CD4-positive, alpha-beta T cell treated with Interferon gamma for 1 hour (primary cell): ENCODE results near the gene MEIOB.
"Not testable (repeated sequence)": the region's sequence is repeated elsewhere in the genome, so short reads cannot be mapped to it uniquely, and the experiment has no call there.

Experiments used
- DNase-seq: peaks from one replicate; pipeline ENCODE4 v3.0.0-alpha.2; 2020

The MEIOB gene

GRCh38 chr16:1907226-1907860, 35.4 kb upstream of the MEIOB start:
- no peak for DNase-seq

- DNase-seq: no peak
These were observed 34.8 kb upstream of the MEIOB start for GRCh38 chr16:1906846-1907165.

- no peak for DNase-seq
These were observed 34.3 kb upstream of the MEIOB start for GRCh38 chr16:1906055-1906845.

- DNase-seq: no peak
These were observed 32.2 kb upstream of the MEIOB start for GRCh38 chr16:1903845-1904840.

GRCh38 chr16:1903220-1903574, 31.2 kb upstream of the MEIOB start:
- DNase-seq: no peak

- DNase-seq: no peak
These were observed 30.7 kb upstream of the MEIOB start for GRCh38 chr16:1902547-1903219.

GRCh38 chr16:1900452-1900774, 28.4 kb upstream of the MEIOB start:
- no peak for DNase-seq

- no peak for DNase-seq
These were observed 27.9 kb upstream of the MEIOB start for GRCh38 chr16:1899641-1900451.

- not testable (repeated sequence) for DNase-seq
These were observed 25.7 kb upstream of the MEIOB start for GRCh38 chr16:1897692-1898091.

- no peak for DNase-seq
These were observed 24.1 kb upstream of the MEIOB start for GRCh38 chr16:1895949-1896675.

- DNase-seq: no peak
These were observed 23.1 kb upstream of the MEIOB start for GRCh38 chr16:1895068-1895467.

GRCh38 chr16:1890708-1891050, 18.7 kb upstream of the MEIOB start:
- DNase-seq: no peak

GRCh38 chr16:1890024-1890707, 18.2 kb upstream of the MEIOB start:
- DNase-seq: no peak

- DNase-seq: no peak
These were observed 15.9 kb upstream of the MEIOB start for GRCh38 chr16:1887711-1888354.

- DNase-seq: no peak
These were observed 12.9 kb upstream of the MEIOB start for GRCh38 chr16:1884889-1885288.

- DNase-seq: no peak
These were observed 12.3 kb upstream of the MEIOB start for GRCh38 chr16:1884155-1884760.

- not testable (repeated sequence) for DNase-seq
These were observed 9.2 kb upstream of the MEIOB start for GRCh38 chr16:1881172-1881571.

- DNase-seq: no peak
These were observed 7.5 kb upstream of the MEIOB start for GRCh38 chr16:1879477-1879876.

- DNase-seq: no peak
These were observed 6.3 kb upstream of the MEIOB start for GRCh38 chr16:1878256-1878655.

- DNase-seq: no peak
These were observed 5.8 kb upstream of the MEIOB start for GRCh38 chr16:1877804-1878203.
